Lung (tissue), 12 donors: ENCODE data around the gene MBP. TPM values are rescaled to one million over a fixed set of nuclear protein-coding genes. Genes with fewer than 3 reads are reported as not detected.
A peak's percentile ranks its signal among the peaks of the same experiment; 100 is the strongest.

Experiments used
- ATAC-seq: fragments of 200-7000 bp; cut with Tn5 transposase; one replicate; pipeline ENCODE4 v1.9.1; 2020; ENCODE audit warnings: moderate number of reproducible peaks; ENCODE audit not compliant: insufficient read depth, low FRiP score
- DNase-seq, 3 donors: peaks; one replicate each; pipeline ENCODE4 v3.0.0-alpha.2; 2013 to 2017
- H3K27ac ChIP-seq, 2 donors: one replicate each; pipeline ENCODE4 v1.5.1; 2013; ENCODE audit warnings: mild to moderate bottlenecking in 2 of 2, moderate library complexity in 2 of 2, control low read depth in 1 of 2, inconsistent platforms in 1 of 2, low read depth in 1 of 2, low read length in 1 of 2
- H3K27me3 ChIP-seq, 3 donors: one replicate each; pipeline ENCODE4 v1.5.1; 2013; ENCODE audit warnings: low read length in 2 of 3; ENCODE audit not compliant: control insufficient read depth in 3 of 3, insufficient read depth in 3 of 3
- H3K36me3 ChIP-seq, 4 donors: one replicate each; pipeline ENCODE4 v1.5.1; 2013; ENCODE audit warnings: low read length in 4 of 4, mild to moderate bottlenecking in 1 of 4, moderate library complexity in 1 of 4; ENCODE audit not compliant: control insufficient read depth in 4 of 4, insufficient read depth in 4 of 4
- H3K4me1 ChIP-seq, 5 donors: one replicate each; pipeline ENCODE4 v1.5.1; 2013; ENCODE audit warnings: low read length in 5 of 5, mild to moderate bottlenecking in 2 of 5, moderate library complexity in 1 of 5; ENCODE audit not compliant: control insufficient read depth in 5 of 5, insufficient read depth in 5 of 5
- H3K4me3 ChIP-seq: one replicate; pipeline ENCODE4 v1.5.1; 2013; ENCODE audit warnings: mild to moderate bottlenecking, control low read depth, moderate library complexity
- H3K9ac ChIP-seq, 2 donors: one replicate each; pipeline ENCODE4 v1.5.1; 2013; ENCODE audit warnings: low read length in 2 of 2, control low read depth in 1 of 2; ENCODE audit not compliant: insufficient read depth in 1 of 2
- H3K9me3 ChIP-seq, 4 donors: one replicate each; pipeline ENCODE4 v1.5.1; 2013; ENCODE audit warnings: low read length in 3 of 4, mild to moderate bottlenecking in 1 of 4, moderate library complexity in 1 of 4; ENCODE audit not compliant: control insufficient read depth in 4 of 4, insufficient read depth in 3 of 4
- WGBS, 2 donors: extraction: QIAGEN DNeasy Blood & Tissue Kit; methylation state at CpG; one replicate each; pipeline ENCODE4 v1.1.7; 2013; 5-methylcytosine and 5-hydroxymethylcytosine counted together
- polyA plus RNA-seq, 2 donors: library from polyadenylated mRNA; stranded (reverse); fragments of 200-250 nt; gene quantifications; one replicate each; pipeline ENCODE4 v1.2.1, GENCODE V29; 2013
- total RNA-seq, 2 donors: library from RNA; depleted of rRNA in 1 of 2; stranded (reverse); fragments of >200 nt in 1 of 2; gene quantifications; one replicate each; pipeline ENCODE4 v1.2.1, GENCODE V29; 2014 to 2021
- TF ChIP-seq, protein P1 (sequence below): IDR thresholded peaks from 2 replicates; pipeline ENCODE4 v1.5.1; 2012; ENCODE audit warnings: mild to moderate bottlenecking; ENCODE audit errors: control extremely low read depth, extremely low read depth
- donor health status: control.
- donor health status: control.
- donor health status: Bipolar disorder and iron deficiency.
- donor health status: healthy.
- donor health status: DM: yes; HTN: yes; CAD: no.

MBP gene
- total and polyA plus RNA-seq, 4 donors = 15.6 to 64.1 (median 30.9) TPM

GRCh38 chr18:77056344-77057005 lies 76.1 kb downstream of the MBP start:
- TF ChIP-seq, protein P1, sequence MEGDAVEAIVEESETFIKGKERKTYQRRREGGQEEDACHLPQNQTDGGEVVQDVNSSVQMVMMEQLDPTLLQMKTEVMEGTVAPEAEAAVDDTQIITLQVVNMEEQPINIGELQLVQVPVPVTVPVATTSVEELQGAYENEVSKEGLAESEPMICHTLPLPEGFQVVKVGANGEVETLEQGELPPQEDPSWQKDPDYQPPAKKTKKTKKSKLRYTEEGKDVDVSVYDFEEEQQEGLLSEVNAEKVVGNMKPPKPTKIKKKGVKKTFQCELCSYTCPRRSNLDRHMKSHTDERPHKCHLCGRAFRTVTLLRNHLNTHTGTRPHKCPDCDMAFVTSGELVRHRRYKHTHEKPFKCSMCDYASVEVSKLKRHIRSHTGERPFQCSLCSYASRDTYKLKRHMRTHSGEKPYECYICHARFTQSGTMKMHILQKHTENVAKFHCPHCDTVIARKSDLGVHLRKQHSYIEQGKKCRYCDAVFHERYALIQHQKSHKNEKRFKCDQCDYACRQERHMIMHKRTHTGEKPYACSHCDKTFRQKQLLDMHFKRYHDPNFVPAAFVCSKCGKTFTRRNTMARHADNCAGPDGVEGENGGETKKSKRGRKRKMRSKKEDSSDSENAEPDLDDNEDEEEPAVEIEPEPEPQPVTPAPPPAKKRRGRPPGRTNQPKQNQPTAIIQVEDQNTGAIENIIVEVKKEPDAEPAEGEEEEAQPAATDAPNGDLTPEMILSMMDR = no peak
- Histone ChIP-seq H3K27me3 (no peaks in the 10 kb centered on the region), H3K4me1 (peaks cover 0 to 37% (median 23%) of the 10 kb centered on the region in 5 donors), H3K4me3 (no peak overlapping the region), H3K9ac (no peak overlapping the region), H3K9me3 (no peaks in the 10 kb centered on the region), H3K27ac (peak overlapping the region; percentile 49 to 90), H3K36me3 (no peaks in the 10 kb centered on the region)
- DNase-seq (peak in 1 of 3 donors; percentile 47), ATAC-seq (peak; percentile 12)
- WGBS, 2 donors = 30 to 35% methylated on average over 21 of the region's 21 CpGs

GRCh38 chr18:77055429-77056300 lies 76.9 kb downstream of the MBP start:
- Histone ChIP-seq H3K36me3 (no peaks in the 10 kb centered on the region), H3K27ac (peak overlapping the region; percentile 49 to 90), H3K9me3 (no peaks in the 10 kb centered on the region), H3K4me3 (no peak overlapping the region), H3K27me3 (no peaks in the 10 kb centered on the region), H3K4me1 (peaks cover 0 to 37% (median 21%) of the 10 kb centered on the region in 5 donors), H3K9ac (no peak overlapping the region)
- 25 to 53% methylated on average over 15 of the region's 15 CpGs for WGBS, 2 donors
- DNase-seq (no peak), ATAC-seq (no peak)
- TF ChIP-seq, protein P1 = no peak

DNA sequence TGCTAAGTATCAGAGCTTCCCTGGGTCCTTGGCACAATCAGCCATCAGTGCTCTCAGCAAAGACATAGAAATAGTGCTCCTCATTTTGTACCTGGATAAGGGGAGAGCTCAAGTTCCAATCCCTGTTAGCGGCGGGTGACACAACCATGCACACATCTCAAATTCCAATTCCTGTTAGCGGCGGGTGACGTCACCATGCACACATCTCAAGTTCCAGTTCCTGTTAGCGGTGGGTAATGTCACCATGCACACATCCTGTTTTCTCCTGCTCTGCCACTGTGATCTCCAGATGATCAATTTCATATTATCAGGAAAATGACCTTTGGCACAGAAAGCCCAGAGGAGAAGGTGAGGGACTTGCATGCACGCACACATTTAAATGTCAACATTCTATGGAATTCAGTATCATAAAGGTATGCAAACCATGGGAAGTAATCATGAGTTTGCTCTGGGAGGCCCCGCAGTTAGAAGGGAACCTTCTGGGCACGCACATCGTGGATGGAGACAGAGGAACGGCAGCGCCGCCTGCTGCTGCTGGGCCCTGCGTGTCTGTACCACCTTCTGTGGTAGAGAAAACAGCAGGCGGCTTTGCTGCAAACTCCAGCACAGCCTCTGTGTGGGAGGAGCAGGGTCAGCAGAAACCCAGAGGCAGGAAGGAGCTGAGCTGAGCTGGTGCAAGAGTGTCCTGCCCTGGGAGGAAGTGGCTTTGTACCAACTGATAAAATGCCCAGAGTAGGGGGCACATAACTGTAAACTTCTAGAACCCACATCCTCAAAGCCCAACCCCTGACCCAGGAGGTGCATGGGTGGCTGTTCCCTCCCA lies 77.8 kb downstream of the MBP start:
- Histone ChIP-seq H3K4me3 (no peak overlapping the region), H3K27me3 (no peaks in the 10 kb centered on the region), H3K4me1 (peaks cover 0 to 37% (median 21%) of the 10 kb centered on the region in 5 donors), H3K9ac (no peak overlapping the region), H3K9me3 (no peaks in the 10 kb centered on the region), H3K27ac (peak overlapping the region in 1 of 2 donors; percentile 89), H3K36me3 (no peaks in the 10 kb centered on the region)
- DNase-seq = peak; percentile 83 to 88 (median 85)
- TF ChIP-seq, protein P1 = peak; percentile 54
- peak; percentile 65 for ATAC-seq
- WGBS, 2 donors = 3 to 21% methylated on average over 15 of the region's 15 CpGs
